GM18867 (cell line): Measurements from ENCODE around the gene KCNIP4.

ENCODE experiments used
- ATAC-seq: cut with Tn5 transposase; IDR thresholded peaks from one replicate; pipeline ENCODE4 v1.9.1; 2021; ENCODE audit warnings: mild to moderate bottlenecking, moderate library complexity; ENCODE audit not compliant: unreplicated experiment

The KCNIP4 gene

GRCh38 chr4:21856301-21856700 lies 92.3 kb downstream of the KCNIP4 start:
- ATAC-seq: no peak

GRCh38 chr4:21849077-21849476 lies 99.5 kb downstream of the KCNIP4 start:
- ATAC-seq: no peak

- no peak for ATAC-seq
These were observed 100.6 kb downstream of the KCNIP4 start for GRCh38 chr4:21848021-21848420.

GRCh38 chr4:21845663-21846062 lies 102.9 kb downstream of the KCNIP4 start:
- ATAC-seq: no peak

- ATAC-seq: no peak
These were observed 112.9 kb downstream of the KCNIP4 start for GRCh38 chr4:21835712-21836111.

GRCh38 chr4:21830272-21830671 lies 118.3 kb downstream of the KCNIP4 start:
- ATAC-seq: no peak

GRCh38 chr4:21827575-21827974 lies 121.0 kb downstream of the KCNIP4 start:
- ATAC-seq: no peak

GRCh38 chr4:21826071-21826470 lies 122.5 kb downstream of the KCNIP4 start:
- ATAC-seq: no peak

GRCh38 chr4:21819086-21819485 lies 129.5 kb downstream of the KCNIP4 start:
- no peak for ATAC-seq

GRCh38 chr4:21815651-21816377 lies 132.8 kb downstream of the KCNIP4 start:
- ATAC-seq: no peak

- ATAC-seq: no peak
These were observed 137.0 kb downstream of the KCNIP4 start for GRCh38 chr4:21811565-21811964.

GRCh38 chr4:21806991-21807390 lies 141.6 kb downstream of the KCNIP4 start:
- no peak for ATAC-seq

- no peak for ATAC-seq
These were observed 146.2 kb downstream of the KCNIP4 start for GRCh38 chr4:21802406-21802805.

GRCh38 chr4:21801661-21802385 lies 146.7 kb downstream of the KCNIP4 start:
- no peak for ATAC-seq

GRCh38 chr4:21795091-21795490 lies 153.5 kb downstream of the KCNIP4 start:
- ATAC-seq: no peak

- no peak for ATAC-seq
These were observed 155.8 kb downstream of the KCNIP4 start for GRCh38 chr4:21792736-21793135.

GRCh38 chr4:21790438-21791029 lies 158.0 kb downstream of the KCNIP4 start:
- ATAC-seq: no peak

- no peak for ATAC-seq
These were observed 168.4 kb downstream of the KCNIP4 start for GRCh38 chr4:21780148-21780547.

- ATAC-seq: no peak
These were observed 169.9 kb downstream of the KCNIP4 start for GRCh38 chr4:21778702-21779101.

GRCh38 chr4:21775703-21776102 lies 172.9 kb downstream of the KCNIP4 start:
- no peak for ATAC-seq

- no peak for ATAC-seq
These were observed 179.0 kb downstream of the KCNIP4 start for GRCh38 chr4:21769404-21770147.
